CD4-positive, alpha-beta T cell (primary cell): ENCODE data around the gene SUN3. TPM values are rescaled to one million over a fixed set of nuclear protein-coding genes. Genes with fewer than 3 reads are reported as not detected.

Experiments used
- ATAC-seq: fragments of 200-7000 bp; cut with Tn5 transposase; one replicate; pipeline ENCODE4 v1.10.0; 2022; ENCODE audit warnings: mild to moderate bottlenecking; ENCODE audit not compliant: poor library complexity
- CTCF ChIA-PET: fragments of 350-600 bp; sonication (Branson Sonifier 250); formaldehyde crosslinking; loops from one replicate; lab custom pipeline; 2021; ENCODE audit warnings: antibody characterized with exemption, inconsistent platforms; lab: Charles Lee
- POLR2A ChIA-PET: fragments of 350-600 bp; sonication (Branson Sonifier 250); formaldehyde crosslinking; loops from one replicate; lab custom pipeline; 2021; ENCODE audit warnings: antibody characterized with exemption, inconsistent platforms; lab: Charles Lee
- DNase-seq, 14 experiments: peaks; one replicate each; pipeline ENCODE4 v3.0.0-alpha.2; 2013 to 2020; ENCODE audit warnings: mixed read lengths in 2 of 14
- H3K27ac ChIP-seq, 2 donors: one replicate each; pipeline versions ENCODE4 v1.5.1 to v1.7.0; 2013; ENCODE audit warnings: low read length in 2 of 2, low read depth in 1 of 2, mild to moderate bottlenecking in 1 of 2
- H3K27me3 ChIP-seq, 2 experiments: 1 replicate in 1 of 2; 2 replicates in 1 of 2; pipeline versions ENCODE4 v1.6.1 to v1.7.0; 2013; ENCODE audit warnings: low read length in 2 of 2, control low read depth in 1 of 2, mild to moderate bottlenecking in 1 of 2, moderate library complexity in 1 of 2; ENCODE audit not compliant: insufficient read depth in 2 of 2, control insufficient read depth in 1 of 2
- H3K36me3 ChIP-seq: one replicate; pipeline ENCODE4 v1.6.1; 2013; ENCODE audit warnings: low read length, control low read depth; ENCODE audit not compliant: insufficient read depth
- H3K4me1 ChIP-seq: one replicate; pipeline ENCODE4 v1.6.1; 2013; ENCODE audit warnings: low read length, control low read depth; ENCODE audit not compliant: insufficient read depth
- H3K4me3 ChIP-seq: one replicate; pipeline ENCODE4 v1.5.1; 2013; ENCODE audit warnings: mild to moderate bottlenecking, low read length, moderate library complexity
- H3K9me3 ChIP-seq, 2 experiments: 1 replicate in 1 of 2; 2 replicates in 1 of 2; pipeline versions ENCODE4 v1.6.1 to v1.7.0; 2013; ENCODE audit warnings: low read length in 2 of 2, mild to moderate bottlenecking in 2 of 2, control low read depth in 1 of 2, moderate library complexity in 1 of 2; ENCODE audit not compliant: control insufficient read depth in 1 of 2, insufficient read depth in 1 of 2
- H3K27ac Mint-ChIP-seq: one replicate; pipeline ENCODE4 v1.8.0; 2020; ENCODE audit warnings: mixed read lengths
- H3K27me3 Mint-ChIP-seq: one replicate; pipeline ENCODE4 v1.8.0; 2021; ENCODE audit warnings: mixed read lengths
- H3K36me3 Mint-ChIP-seq: one replicate; pipeline ENCODE4 v1.8.0; 2021; ENCODE audit warnings: low read depth, mixed read lengths
- H3K4me1 Mint-ChIP-seq: one replicate; pipeline ENCODE4 v1.8.0; 2021; ENCODE audit warnings: low read depth, mixed read lengths
- H3K4me3 Mint-ChIP-seq: one replicate; pipeline ENCODE4 v1.8.0; 2020; ENCODE audit warnings: mild to moderate bottlenecking, mixed read lengths
- H3K9me3 Mint-ChIP-seq: one replicate; pipeline ENCODE4 v1.8.0; 2020; ENCODE audit warnings: mixed read lengths
- intact Hi-C, 2 experiments: fragments of 100-400 bp; cut with DNase I in 1 of 2; cut with micrococcal nuclease in 1 of 2; formaldehyde crosslinking; loops; one replicate each; pipeline versions ENCODE4 v1.15.1 to v1.9.0; 2023 to 2025; cut with DNase I, micrococcal nuclease
- total RNA-seq, 174 experiments: library from RNA in 2 of 174; stranded (reverse) in 2 of 174; gene quantifications; one replicate each; pipeline ENCODE4 v1.2.3 and lab custom pipeline; 2021 to 2026
- TF ChIP-seq, protein P1 (sequence below): fragments of 200-600 bp; IDR thresholded peaks from one replicate; pipeline ENCODE4 v1.8.0; 2022; ENCODE audit warnings: antibody characterized with exemption, mild to moderate bottlenecking

SUN3 gene
- total RNA-seq, 2 experiments from 2014 or later: not detected

DNA sequence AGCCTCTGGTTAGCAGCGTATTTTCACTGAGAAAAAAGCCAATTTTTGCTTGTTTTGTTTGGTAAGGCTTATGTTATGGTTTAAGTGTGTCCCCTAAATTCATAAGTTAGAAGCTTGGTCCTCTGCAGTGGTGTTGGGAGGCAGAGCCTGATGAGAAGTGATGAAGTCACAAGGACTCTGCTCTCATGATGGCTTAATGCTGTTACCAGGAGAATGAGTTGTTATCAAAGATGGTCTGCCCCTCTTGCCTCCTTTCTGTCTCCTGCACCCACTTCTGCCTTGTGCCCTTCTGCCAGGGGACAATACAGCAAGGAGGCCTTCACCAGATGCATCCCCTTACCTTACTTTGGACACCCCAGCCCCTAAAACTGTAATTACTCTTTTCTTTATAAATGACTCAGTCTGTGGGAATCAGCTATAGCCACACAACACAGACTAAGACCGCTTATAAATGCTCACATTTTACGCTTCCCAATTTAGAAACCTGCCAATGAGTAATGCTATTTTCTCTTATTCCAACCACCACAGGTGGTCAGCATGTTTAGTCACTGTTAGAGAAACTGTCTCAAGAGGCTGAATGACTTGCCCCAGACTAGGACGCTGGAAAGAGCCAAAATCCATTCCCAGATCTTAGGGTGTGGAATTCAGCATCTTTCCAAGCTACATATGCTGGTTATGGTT lies 74.5 kb downstream of the SUN3 start:
- Histone ChIP-seq H3K9me3 (peaks cover 0 to 3% of the 10 kb centered on the region in 2 experiments), H3K27ac (no peak overlapping the region), H3K36me3 (peaks cover 17% of the 10 kb centered on the region), H3K27me3 (no peaks in the 10 kb centered on the region), H3K4me1 (no peaks in the 10 kb centered on the region), H3K4me3 (no peak overlapping the region)
- DNase-seq: no peak
- ChIA-PET POLR2A (no interaction called here), CTCF (interaction anchor here (1.2 kb wide), 1 partner anchor 37 kb away, joined by 3 read pairs; no protein-coding TSS in a partner anchor)
- H3K9me3 Mint-ChIP-seq: no peaks in the 10 kb centered on the region
- H3K4me3 Mint-ChIP-seq: no peak overlapping the region
- peaks cover 44% of the 10 kb centered on the region for H3K36me3 Mint-ChIP-seq
- TF ChIP-seq, protein P1, sequence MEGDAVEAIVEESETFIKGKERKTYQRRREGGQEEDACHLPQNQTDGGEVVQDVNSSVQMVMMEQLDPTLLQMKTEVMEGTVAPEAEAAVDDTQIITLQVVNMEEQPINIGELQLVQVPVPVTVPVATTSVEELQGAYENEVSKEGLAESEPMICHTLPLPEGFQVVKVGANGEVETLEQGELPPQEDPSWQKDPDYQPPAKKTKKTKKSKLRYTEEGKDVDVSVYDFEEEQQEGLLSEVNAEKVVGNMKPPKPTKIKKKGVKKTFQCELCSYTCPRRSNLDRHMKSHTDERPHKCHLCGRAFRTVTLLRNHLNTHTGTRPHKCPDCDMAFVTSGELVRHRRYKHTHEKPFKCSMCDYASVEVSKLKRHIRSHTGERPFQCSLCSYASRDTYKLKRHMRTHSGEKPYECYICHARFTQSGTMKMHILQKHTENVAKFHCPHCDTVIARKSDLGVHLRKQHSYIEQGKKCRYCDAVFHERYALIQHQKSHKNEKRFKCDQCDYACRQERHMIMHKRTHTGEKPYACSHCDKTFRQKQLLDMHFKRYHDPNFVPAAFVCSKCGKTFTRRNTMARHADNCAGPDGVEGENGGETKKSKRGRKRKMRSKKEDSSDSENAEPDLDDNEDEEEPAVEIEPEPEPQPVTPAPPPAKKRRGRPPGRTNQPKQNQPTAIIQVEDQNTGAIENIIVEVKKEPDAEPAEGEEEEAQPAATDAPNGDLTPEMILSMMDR: no peak
- no peak for ATAC-seq
- intact Hi-C loops: no loop called here
- no peaks in the 10 kb centered on the region for H3K27me3 Mint-ChIP-seq
- H3K4me1 Mint-ChIP-seq: peaks cover 8% of the 10 kb centered on the region
- no peak overlapping the region for H3K27ac Mint-ChIP-seq

DNA sequence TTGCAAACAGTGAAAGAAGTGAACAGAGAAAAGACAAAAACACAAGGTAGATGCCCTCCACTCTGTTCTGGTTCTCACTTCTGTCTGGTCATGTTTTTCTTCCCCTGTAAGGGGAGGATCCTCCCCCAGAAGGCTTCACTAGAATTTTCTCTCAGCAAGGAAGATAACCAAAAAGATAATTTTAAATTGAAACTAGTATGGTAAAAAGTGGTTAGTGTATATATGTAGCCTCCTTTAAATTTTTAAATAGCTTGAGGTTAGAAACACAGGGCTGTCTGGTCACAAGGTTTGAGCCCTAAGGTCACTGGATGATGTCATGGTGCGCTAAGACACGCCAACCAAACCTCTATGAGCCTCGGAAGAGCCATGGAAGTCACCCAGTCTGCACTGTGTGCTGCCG lies 75.1 kb downstream of the SUN3 start:
- H3K9me3 ChIP-seq: peaks cover 0 to 3% of the 10 kb centered on the region in 2 experiments
- Mint-ChIP-seq H3K27me3 (no peaks in the 10 kb centered on the region), H3K9me3 (no peaks in the 10 kb centered on the region), H3K4me1 (peaks cover 8% of the 10 kb centered on the region), H3K36me3 (peaks cover 44% of the 10 kb centered on the region), H3K4me3 (no peak overlapping the region), H3K27ac (no peak overlapping the region)
- ATAC-seq (no peak), DNase-seq (no peak)
- no peaks in the 10 kb centered on the region for H3K27me3 ChIP-seq
- intact Hi-C loops: no loop called here
- H3K27ac ChIP-seq: no peak overlapping the region
- TF ChIP-seq, protein P1: no peak
- no peak overlapping the region for H3K4me3 ChIP-seq
- ChIA-PET POLR2A (no interaction called here), CTCF (interaction anchor here (1.2 kb wide), 1 partner anchor 38 kb away, joined by 3 read pairs; no protein-coding TSS in a partner anchor)
- H3K36me3 ChIP-seq: peaks cover 17% of the 10 kb centered on the region
- no peaks in the 10 kb centered on the region for H3K4me1 ChIP-seq

DNA sequence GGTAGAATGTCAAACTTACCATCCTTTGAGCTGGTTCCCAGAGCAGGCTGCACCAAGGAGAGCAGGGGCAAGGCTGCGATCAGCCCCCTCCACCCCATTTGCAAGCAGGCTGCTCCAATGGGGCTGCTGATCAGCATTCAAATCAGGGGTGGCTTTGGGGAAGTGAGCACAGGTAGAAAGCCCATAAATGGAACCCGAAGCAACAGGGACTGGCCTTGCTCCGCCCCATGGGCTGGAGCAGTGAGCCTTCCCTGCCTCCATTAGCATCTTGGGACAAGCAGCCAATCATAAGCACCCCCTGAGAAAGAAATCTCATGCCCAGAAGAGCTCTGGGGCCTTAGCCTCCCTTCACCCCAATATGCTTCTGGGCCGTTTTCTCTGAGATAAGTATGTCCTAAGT lies 76.7 kb downstream of the SUN3 start:
- Histone ChIP-seq H3K4me3 (no peak overlapping the region), H3K27ac (no peak overlapping the region), H3K36me3 (peaks cover 15% of the 10 kb centered on the region), H3K9me3 (no peaks in the 10 kb centered on the region), H3K27me3 (no peaks in the 10 kb centered on the region), H3K4me1 (no peaks in the 10 kb centered on the region)
- ChIA-PET POLR2A (interaction anchor here (0.5 kb wide), 1 partner anchor 169 kb away, joined by 3 read pairs; no protein-coding TSS in a partner anchor), CTCF (no interaction called here)
- DNase-seq (no peak), ATAC-seq (no peak)
- Mint-ChIP-seq H3K4me1 (peaks cover 3% of the 10 kb centered on the region), H3K36me3 (peaks cover 28% of the 10 kb centered on the region), H3K27me3 (no peaks in the 10 kb centered on the region), H3K27ac (no peak overlapping the region), H3K9me3 (no peaks in the 10 kb centered on the region), H3K4me3 (no peak overlapping the region)
- intact Hi-C loops: no loop called here
- TF ChIP-seq, protein P1: no peak
